DMS79 treated with DMSO at 0.1 percent for 48 hours (cell line): ENCODE measurements around the gene SECTM1.

ENCODE experiments used
- DNase-seq: peaks from one replicate; lab custom pipeline; 2025; lab: John Stamatoyannopoulos, UW

SECTM1 gene

GRCh38 chr17:82314727-82315605, 18.6 kb downstream of the SECTM1 start:
- no peak for DNase-seq

GRCh38 chr17:82314012-82314726, 19.4 kb downstream of the SECTM1 start:
- DNase-seq: no peak

- DNase-seq: no peak
Measured at GRCh38 chr17:82313195-82314011, 20.2 kb downstream of the SECTM1 start.

GRCh38 chr17:82311971-82312370, 21.6 kb downstream of the SECTM1 start:
- no peak for DNase-seq

GRCh38 chr17:82310877-82311276, 22.7 kb downstream of the SECTM1 start:
- DNase-seq: no peak

GRCh38 chr17:82309656-82310570, 23.7 kb downstream of the SECTM1 start:
- no peak for DNase-seq

- DNase-seq: no peak
Measured at GRCh38 chr17:82305727-82306300, 27.8 kb downstream of the SECTM1 start.

- no peak for DNase-seq
Measured at GRCh38 chr17:82304826-82305726, 28.5 kb downstream of the SECTM1 start.

GRCh38 chr17:82303944-82304808, 29.4 kb downstream of the SECTM1 start:
- DNase-seq: no peak

GRCh38 chr17:82302991-82303943, 30.3 kb downstream of the SECTM1 start:
- DNase-seq: no peak

- no peak for DNase-seq
Measured at GRCh38 chr17:82302568-82302963, 31.0 kb downstream of the SECTM1 start.

- DNase-seq: no peak
Measured at GRCh38 chr17:82301916-82302567, 31.5 kb downstream of the SECTM1 start.

GRCh38 chr17:82301300-82301915, 32.2 kb downstream of the SECTM1 start:
- DNase-seq: no peak

GRCh38 chr17:82300707-82301270, 32.8 kb downstream of the SECTM1 start:
- no peak for DNase-seq

- no peak for DNase-seq
Measured at GRCh38 chr17:82300228-82300627, 33.3 kb downstream of the SECTM1 start.

- DNase-seq: no peak
Measured at GRCh38 chr17:82299452-82299851, 34.1 kb downstream of the SECTM1 start.
